HEK293 (cell line): ENCODE data around the gene KIAA0232.

Source experiments
- EGR2 ChIP-seq: fragments of 450-650 bp; formaldehyde crosslinking; IDR thresholded peaks from 2 replicates; pipeline ENCODE4 v1.5.1; 2016; ENCODE audit warnings: low read depth, missing biosample characterization, missing genetic modification characterization
- GFI1B ChIP-seq: fragments of 450-650 bp; formaldehyde crosslinking; IDR thresholded peaks from 2 replicates; pipeline ENCODE4 v1.5.1; 2016; ENCODE audit warnings: missing biosample characterization, missing genetic modification characterization
- KLF7 ChIP-seq: fragments of 450-650 bp; formaldehyde crosslinking; IDR thresholded peaks from 2 replicates; pipeline ENCODE4 v1.5.1; 2016; ENCODE audit warnings: missing biosample characterization, missing genetic modification characterization, borderline replicate concordance
- RBAK ChIP-seq: fragments of 450-650 bp; formaldehyde crosslinking; IDR thresholded peaks from 2 replicates; pipeline ENCODE4 v1.5.1; 2016; ENCODE audit warnings: missing biosample characterization, missing genetic modification characterization
- TRIM28 ChIP-seq: IDR thresholded peaks from 2 replicates; pipeline ENCODE4 v1.6.1; 2011; ENCODE audit warnings: low read length, control low read depth, borderline replicate concordance
- ZBTB20 ChIP-seq: fragments of 450-650 bp; formaldehyde crosslinking; IDR thresholded peaks from 2 replicates; pipeline ENCODE4 v1.5.1; 2016; ENCODE audit warnings: missing biosample characterization, missing genetic modification characterization
- ZBTB21 ChIP-seq: fragments of 450-650 bp; formaldehyde crosslinking; IDR thresholded peaks from 2 replicates; pipeline ENCODE4 v1.5.1; 2017; ENCODE audit warnings: missing biosample characterization, missing genetic modification characterization
- ZNF138 ChIP-seq: fragments of 450-650 bp; formaldehyde crosslinking; IDR thresholded peaks from 2 replicates; pipeline ENCODE4 v1.5.1; 2016; ENCODE audit warnings: missing biosample characterization, missing genetic modification characterization, borderline replicate concordance
- ZNF274 ChIP-seq, 2 experiments: fragments of 200-500 bp in 1 of 2; fragments of 450-650 bp in 1 of 2; sonication (Bioruptor generic) in 1 of 2; formaldehyde crosslinking in 1 of 2; IDR thresholded peaks; 2 replicates each; pipeline versions ENCODE4 v1.5.1 to v1.6.1; 2014 to 2016; ENCODE audit warnings: borderline replicate concordance in 1 of 2, inconsistent platforms in 1 of 2, low read length in 1 of 2, missing biosample characterization in 1 of 2, missing genetic modification characterization in 1 of 2
- ZNF341 ChIP-seq: fragments of 450-650 bp; formaldehyde crosslinking; IDR thresholded peaks from 2 replicates; pipeline ENCODE4; 2016; ENCODE audit warnings: low read depth, missing biosample characterization, missing genetic modification characterization
- ZNF366 ChIP-seq: fragments of 450-650 bp; formaldehyde crosslinking; conservative IDR thresholded peaks from 2 replicates; pipeline ENCODE4 v1.5.1; 2016; ENCODE audit warnings: missing biosample characterization, missing genetic modification characterization
- ZNF37A ChIP-seq: fragments of 450-650 bp; IDR thresholded peaks from 2 replicates; pipeline ENCODE4 v1.5.1; 2018; ENCODE audit warnings: missing biosample characterization, missing genetic modification characterization
- ZNF426 ChIP-seq: fragments of 450-650 bp; formaldehyde crosslinking; IDR thresholded peaks from 2 replicates; pipeline ENCODE4 v1.5.1; 2017; ENCODE audit warnings: missing biosample characterization, missing genetic modification characterization, mild to moderate bottlenecking, inconsistent platforms, moderate library complexity
- ZNF521 ChIP-seq: fragments of 450-650 bp; formaldehyde crosslinking; IDR thresholded peaks from 2 replicates; pipeline ENCODE4 v1.5.1; 2017; ENCODE audit warnings: missing biosample characterization, mild to moderate bottlenecking, missing genetic modification characterization
- ZNF626 ChIP-seq: fragments of 450-650 bp; sonication (Bioruptor Pico); formaldehyde crosslinking; IDR thresholded peaks from 2 replicates; pipeline ENCODE4 v1.5.1; 2018; ENCODE audit warnings: missing biosample characterization, missing genetic modification characterization, inconsistent platforms
- ZNF658 ChIP-seq: fragments of 450-650 bp; formaldehyde crosslinking; IDR thresholded peaks from 2 replicates; pipeline ENCODE4; 2016; ENCODE audit warnings: missing biosample characterization, missing genetic modification characterization
- TF ChIP-seq, protein P1 (sequence below): fragments of 450-650 bp; formaldehyde crosslinking; IDR thresholded peaks from 2 replicates; pipeline ENCODE4 v1.5.1; 2016; ENCODE audit warnings: missing biosample characterization, missing genetic modification characterization
- TF ChIP-seq, protein P2 (sequence below): fragments of 450-650 bp; formaldehyde crosslinking; IDR thresholded peaks from 2 replicates; pipeline ENCODE4 v1.5.1; 2016; ENCODE audit warnings: missing biosample characterization, missing genetic modification characterization
- TF ChIP-seq, protein P3 (sequence below): fragments of 450-650 bp; formaldehyde crosslinking; IDR thresholded peaks from 2 replicates; pipeline ENCODE4 v1.5.1; 2016; ENCODE audit warnings: missing biosample characterization, missing genetic modification characterization
- TF ChIP-seq, protein P4 (sequence below): fragments of 450-650 bp; formaldehyde crosslinking; IDR thresholded peaks from 2 replicates; pipeline ENCODE4 v1.5.1; 2016; ENCODE audit warnings: missing biosample characterization, missing genetic modification characterization, low read depth
- TF ChIP-seq, protein P5 (sequence below): sonication (generic); formaldehyde crosslinking; IDR thresholded peaks from 2 replicates; pipeline ENCODE4 v1.8.1; 2022; ENCODE audit warnings: mild to moderate bottlenecking, moderate library complexity, missing genetic modification reagents
- TF ChIP-seq, protein P6 (sequence below): fragments of 450-650 bp; formaldehyde crosslinking; IDR thresholded peaks from 2 replicates; pipeline ENCODE4 v1.5.1; 2016; ENCODE audit warnings: missing biosample characterization, missing genetic modification characterization, borderline replicate concordance
- TF ChIP-seq, protein P7 (sequence below): fragments of 450-650 bp; IDR thresholded peaks from 2 replicates; pipeline ENCODE4 v1.5.1; 2018; ENCODE audit warnings: missing biosample characterization, missing genetic modification characterization
- TF ChIP-seq, protein P8 (sequence below): fragments of 450-650 bp; formaldehyde crosslinking; IDR thresholded peaks from 2 replicates; pipeline ENCODE4 v1.5.1; 2016; ENCODE audit warnings: missing biosample characterization, missing genetic modification characterization

The KIAA0232 gene

DNA sequence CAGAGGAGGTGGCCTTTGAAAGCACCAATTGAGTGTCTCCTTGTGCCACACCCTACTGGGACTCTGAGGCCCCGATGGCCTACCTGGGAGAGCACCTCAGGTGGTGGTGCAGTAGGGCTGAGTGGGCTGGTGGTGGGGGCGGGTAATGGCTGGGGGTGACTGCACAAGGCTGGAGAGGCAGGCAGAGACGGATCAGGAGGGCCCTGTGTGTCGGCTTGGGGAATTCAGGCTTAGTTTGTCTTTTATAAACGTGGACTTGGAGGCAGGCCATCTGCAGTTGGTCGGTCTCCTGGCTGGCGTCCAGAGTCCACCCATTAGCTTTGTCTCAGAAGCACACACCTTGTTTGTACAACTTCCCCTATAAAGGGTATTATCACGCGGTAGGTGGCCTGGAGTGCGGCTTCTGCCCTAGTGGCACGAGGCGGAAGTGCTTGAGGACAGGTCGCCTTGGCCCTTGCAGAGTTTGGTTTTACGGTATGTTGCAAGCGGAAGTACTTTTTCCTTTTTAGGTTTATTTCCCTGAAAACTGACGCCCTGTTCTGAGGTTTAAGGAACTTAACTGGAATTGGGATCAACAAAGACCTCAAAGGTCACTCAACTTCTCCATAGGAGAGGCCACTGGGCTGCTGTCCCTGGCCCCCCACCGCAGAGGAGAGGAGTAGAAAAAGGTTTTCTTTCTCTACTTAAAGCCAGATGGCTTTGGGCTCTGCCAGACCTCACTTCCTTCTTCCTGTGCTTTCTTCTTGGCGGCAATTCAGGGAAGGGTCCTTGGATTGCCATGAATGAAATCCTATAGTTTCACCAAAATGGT, 135.1 kb downstream of the KIAA0232 start (continued):
- TF ChIP-seq, protein P1, sequence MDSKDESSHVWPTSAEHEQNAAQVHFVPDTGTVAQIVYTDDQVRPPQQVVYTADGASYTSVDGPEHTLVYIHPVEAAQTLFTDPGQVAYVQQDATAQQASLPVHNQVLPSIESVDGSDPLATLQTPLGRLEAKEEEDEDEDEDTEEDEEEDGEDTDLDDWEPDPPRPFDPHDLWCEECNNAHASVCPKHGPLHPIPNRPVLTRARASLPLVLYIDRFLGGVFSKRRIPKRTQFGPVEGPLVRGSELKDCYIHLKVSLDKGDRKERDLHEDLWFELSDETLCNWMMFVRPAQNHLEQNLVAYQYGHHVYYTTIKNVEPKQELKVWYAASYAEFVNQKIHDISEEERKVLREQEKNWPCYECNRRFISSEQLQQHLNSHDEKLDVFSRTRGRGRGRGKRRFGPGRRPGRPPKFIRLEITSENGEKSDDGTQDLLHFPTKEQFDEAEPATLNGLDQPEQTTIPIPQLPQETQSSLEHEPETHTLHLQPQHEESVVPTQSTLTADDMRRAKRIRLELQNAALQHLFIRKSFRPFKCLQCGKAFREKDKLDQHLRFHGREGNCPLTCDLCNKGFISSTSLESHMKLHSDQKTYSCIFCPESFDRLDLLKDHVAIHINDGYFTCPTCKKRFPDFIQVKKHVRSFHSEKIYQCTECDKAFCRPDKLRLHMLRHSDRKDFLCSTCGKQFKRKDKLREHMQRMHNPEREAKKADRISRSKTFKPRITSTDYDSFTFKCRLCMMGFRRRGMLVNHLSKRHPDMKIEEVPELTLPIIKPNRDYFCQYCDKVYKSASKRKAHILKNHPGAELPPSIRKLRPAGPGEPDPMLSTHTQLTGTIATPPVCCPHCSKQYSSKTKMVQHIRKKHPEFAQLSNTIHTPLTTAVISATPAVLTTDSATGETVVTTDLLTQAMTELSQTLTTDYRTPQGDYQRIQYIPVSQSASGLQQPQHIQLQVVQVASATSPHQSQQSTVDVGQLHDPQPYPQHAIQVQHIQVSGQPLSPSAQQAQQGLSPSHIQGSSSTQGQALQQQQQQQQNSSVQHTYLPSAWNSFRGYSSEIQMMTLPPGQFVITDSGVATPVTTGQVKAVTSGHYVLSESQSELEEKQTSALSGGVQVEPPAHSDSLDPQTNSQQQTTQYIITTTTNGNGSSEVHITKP, result peak; percentile 62
- no peak for TF ChIP-seq KLF7 (tag by site-specific recombination)
- TF ChIP-seq, protein P2, sequence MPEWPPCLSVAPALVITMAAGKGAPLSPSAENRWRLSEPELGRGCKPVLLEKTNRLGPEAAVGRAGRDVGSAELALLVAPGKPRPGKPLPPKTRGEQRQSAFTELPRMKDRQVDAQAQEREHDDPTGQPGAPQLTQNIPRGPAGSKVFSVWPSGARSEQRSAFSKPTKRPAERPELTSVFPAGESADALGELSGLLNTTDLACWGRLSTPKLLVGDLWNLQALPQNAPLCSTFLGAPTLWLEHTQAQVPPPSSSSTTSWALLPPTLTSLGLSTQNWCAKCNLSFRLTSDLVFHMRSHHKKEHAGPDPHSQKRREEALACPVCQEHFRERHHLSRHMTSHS (tag by site-specific recombination), result no peak
- TF ChIP-seq RBAK, result no peak
- TF ChIP-seq EGR2, result peak; percentile 21; the same call in 1 of the 2 replicates
- TF ChIP-seq ZNF626 (tag by site-specific recombination), result no peak
- no peak; the same call in 1 of the 2 replicates for TF ChIP-seq ZBTB20 (tag by site-specific recombination)
- TF ChIP-seq ZBTB21 (tag by site-specific recombination), result no peak
- TF ChIP-seq ZNF341 (tag by site-specific recombination), result no peak
- TF ChIP-seq, protein P3, sequence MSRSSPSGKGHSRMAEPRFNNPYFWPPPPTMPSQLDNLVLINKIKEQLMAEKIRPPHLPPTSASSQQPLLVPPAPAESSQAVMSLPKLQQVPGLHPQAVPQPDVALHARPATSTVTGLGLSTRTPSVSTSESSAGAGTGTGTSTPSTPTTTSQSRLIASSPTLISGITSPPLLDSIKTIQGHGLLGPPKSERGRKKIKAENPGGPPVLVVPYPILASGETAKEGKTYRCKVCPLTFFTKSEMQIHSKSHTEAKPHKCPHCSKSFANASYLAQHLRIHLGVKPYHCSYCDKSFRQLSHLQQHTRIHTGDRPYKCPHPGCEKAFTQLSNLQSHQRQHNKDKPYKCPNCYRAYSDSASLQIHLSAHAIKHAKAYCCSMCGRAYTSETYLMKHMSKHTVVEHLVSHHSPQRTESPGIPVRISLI, result no peak
- no peak for TF ChIP-seq ZNF274 (IDR thresholded peaks at IDR 0.05; ENCODE audit: low read length)
- TF ChIP-seq ZNF274 (tag by site-specific recombination; IDR thresholded peaks at IDR 0.05; ENCODE audit: borderline replicate concordance), result no peak
- TF ChIP-seq, protein P4, sequence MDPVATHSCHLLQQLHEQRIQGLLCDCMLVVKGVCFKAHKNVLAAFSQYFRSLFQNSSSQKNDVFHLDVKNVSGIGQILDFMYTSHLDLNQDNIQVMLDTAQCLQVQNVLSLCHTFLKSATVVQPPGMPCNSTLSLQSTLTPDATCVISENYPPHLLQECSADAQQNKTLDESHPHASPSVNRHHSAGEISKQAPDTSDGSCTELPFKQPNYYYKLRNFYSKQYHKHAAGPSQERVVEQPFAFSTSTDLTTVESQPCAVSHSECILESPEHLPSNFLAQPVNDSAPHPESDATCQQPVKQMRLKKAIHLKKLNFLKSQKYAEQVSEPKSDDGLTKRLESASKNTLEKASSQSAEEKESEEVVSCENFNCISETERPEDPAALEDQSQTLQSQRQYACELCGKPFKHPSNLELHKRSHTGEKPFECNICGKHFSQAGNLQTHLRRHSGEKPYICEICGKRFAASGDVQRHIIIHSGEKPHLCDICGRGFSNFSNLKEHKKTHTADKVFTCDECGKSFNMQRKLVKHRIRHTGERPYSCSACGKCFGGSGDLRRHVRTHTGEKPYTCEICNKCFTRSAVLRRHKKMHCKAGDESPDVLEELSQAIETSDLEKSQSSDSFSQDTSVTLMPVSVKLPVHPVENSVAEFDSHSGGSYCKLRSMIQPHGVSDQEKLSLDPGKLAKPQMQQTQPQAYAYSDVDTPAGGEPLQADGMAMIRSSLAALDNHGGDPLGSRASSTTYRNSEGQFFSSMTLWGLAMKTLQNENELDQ (tag by site-specific recombination), result no peak
- TF ChIP-seq, protein P5, sequence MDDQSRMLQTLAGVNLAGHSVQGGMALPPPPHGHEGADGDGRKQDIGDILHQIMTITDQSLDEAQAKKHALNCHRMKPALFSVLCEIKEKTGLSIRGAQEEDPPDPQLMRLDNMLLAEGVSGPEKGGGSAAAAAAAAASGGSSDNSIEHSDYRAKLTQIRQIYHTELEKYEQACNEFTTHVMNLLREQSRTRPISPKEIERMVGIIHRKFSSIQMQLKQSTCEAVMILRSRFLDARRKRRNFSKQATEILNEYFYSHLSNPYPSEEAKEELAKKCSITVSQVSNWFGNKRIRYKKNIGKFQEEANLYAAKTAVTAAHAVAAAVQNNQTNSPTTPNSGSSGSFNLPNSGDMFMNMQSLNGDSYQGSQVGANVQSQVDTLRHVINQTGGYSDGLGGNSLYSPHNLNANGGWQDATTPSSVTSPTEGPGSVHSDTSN (CRISPR knock-in tag), result no peak
- no peak for TF ChIP-seq ZNF658 (tag by site-specific recombination)
- TF ChIP-seq, protein P6, sequence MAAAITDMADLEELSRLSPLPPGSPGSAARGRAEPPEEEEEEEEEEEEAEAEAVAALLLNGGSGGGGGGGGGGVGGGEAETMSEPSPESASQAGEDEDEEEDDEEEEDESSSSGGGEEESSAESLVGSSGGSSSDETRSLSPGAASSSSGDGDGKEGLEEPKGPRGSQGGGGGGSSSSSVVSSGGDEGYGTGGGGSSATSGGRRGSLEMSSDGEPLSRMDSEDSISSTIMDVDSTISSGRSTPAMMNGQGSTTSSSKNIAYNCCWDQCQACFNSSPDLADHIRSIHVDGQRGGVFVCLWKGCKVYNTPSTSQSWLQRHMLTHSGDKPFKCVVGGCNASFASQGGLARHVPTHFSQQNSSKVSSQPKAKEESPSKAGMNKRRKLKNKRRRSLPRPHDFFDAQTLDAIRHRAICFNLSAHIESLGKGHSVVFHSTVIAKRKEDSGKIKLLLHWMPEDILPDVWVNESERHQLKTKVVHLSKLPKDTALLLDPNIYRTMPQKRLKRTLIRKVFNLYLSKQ (tag by site-specific recombination), result no peak
- TF ChIP-seq GFI1B (tag by site-specific recombination), result no peak
- TF ChIP-seq ZNF366 (tag by site-specific recombination), result 0 out of 2 replicates have a peak, but pooled peaks have one; percentile 48
- TF ChIP-seq TRIM28, result peak; percentile 82; the same call in 1 of the 2 replicates
- TF ChIP-seq, protein P7, sequence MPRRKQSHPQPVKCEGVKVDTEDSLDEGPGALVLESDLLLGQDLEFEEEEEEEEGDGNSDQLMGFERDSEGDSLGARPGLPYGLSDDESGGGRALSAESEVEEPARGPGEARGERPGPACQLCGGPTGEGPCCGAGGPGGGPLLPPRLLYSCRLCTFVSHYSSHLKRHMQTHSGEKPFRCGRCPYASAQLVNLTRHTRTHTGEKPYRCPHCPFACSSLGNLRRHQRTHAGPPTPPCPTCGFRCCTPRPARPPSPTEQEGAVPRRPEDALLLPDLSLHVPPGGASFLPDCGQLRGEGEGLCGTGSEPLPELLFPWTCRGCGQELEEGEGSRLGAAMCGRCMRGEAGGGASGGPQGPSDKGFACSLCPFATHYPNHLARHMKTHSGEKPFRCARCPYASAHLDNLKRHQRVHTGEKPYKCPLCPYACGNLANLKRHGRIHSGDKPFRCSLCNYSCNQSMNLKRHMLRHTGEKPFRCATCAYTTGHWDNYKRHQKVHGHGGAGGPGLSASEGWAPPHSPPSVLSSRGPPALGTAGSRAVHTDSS (tag by site-specific recombination), result no peak
- TF ChIP-seq ZNF37A (tag by site-specific recombination), result no peak
- TF ChIP-seq ZNF521, result no peak
- TF ChIP-seq ZNF138 (tag by site-specific recombination), result no peak
- TF ChIP-seq ZNF426 (tag by site-specific recombination), result no peak
- TF ChIP-seq, protein P8, sequence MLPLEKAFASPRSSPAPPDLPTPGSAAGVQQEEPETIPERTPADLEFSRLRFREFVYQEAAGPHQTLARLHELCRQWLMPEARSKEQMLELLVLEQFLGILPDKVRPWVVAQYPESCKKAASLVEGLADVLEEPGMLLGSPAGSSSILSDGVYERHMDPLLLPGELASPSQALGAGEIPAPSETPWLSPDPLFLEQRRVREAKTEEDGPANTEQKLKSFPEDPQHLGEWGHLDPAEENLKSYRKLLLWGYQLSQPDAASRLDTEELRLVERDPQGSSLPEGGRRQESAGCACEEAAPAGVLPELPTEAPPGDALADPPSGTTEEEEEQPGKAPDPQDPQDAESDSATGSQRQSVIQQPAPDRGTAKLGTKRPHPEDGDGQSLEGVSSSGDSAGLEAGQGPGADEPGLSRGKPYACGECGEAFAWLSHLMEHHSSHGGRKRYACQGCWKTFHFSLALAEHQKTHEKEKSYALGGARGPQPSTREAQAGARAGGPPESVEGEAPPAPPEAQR (tag by site-specific recombination), result no peak
